OCI-M2 (cell line): ENCODE measurements around the gene ADRA2B.
"Not testable (repeated sequence)": the region's sequence is repeated elsewhere in the genome, so short reads cannot be mapped to it uniquely, and the experiment has no call there.

Experiments
- DNase-seq: peaks from one replicate; lab custom pipeline; 2025; ENCODE audit not compliant: unreplicated experiment; lab: John Stamatoyannopoulos, UW

Gene ADRA2B

GRCh38 chr2:96116424-96116878 is at the start of gene ADRA2B:
Gene ADRA2B, minus strand, starts transcription at chr2:96116571. Its CDS starts 422 bp downstream, at chr2:96116149.
- DNase-seq: no peak

GRCh38 chr2:96164459-96165184 is 48.3 kb upstream of the ADRA2B start:
- DNase-seq: no peak

GRCh38 chr2:96163768-96164429 is 47.5 kb upstream of the ADRA2B start:
- DNase-seq: no peak

- no peak for DNase-seq
Measured at GRCh38 chr2:96163415-96163767, 47.0 kb upstream of the ADRA2B start.

GRCh38 chr2:96161898-96162297 is 45.5 kb upstream of the ADRA2B start:
- DNase-seq: no peak

- not testable (repeated sequence) for DNase-seq
Measured at GRCh38 chr2:96160366-96160765, 44.0 kb upstream of the ADRA2B start.

- no peak for DNase-seq
Measured at GRCh38 chr2:96159084-96159830, 42.9 kb upstream of the ADRA2B start.

GRCh38 chr2:96158554-96158940 is 42.2 kb upstream of the ADRA2B start:
- no peak for DNase-seq

GRCh38 chr2:96157649-96158553 is 41.5 kb upstream of the ADRA2B start:
- DNase-seq: no peak

GRCh38 chr2:96156926-96157648 is 40.7 kb upstream of the ADRA2B start:
- DNase-seq: no peak

- no peak for DNase-seq
Measured at GRCh38 chr2:96156011-96156820, 39.8 kb upstream of the ADRA2B start.

- no peak for DNase-seq
Measured at GRCh38 chr2:96154506-96155380, 38.4 kb upstream of the ADRA2B start.

- no peak for DNase-seq
Measured at GRCh38 chr2:96153991-96154431, 37.6 kb upstream of the ADRA2B start.

GRCh38 chr2:96153291-96153713 is 36.9 kb upstream of the ADRA2B start:
- DNase-seq: no peak

GRCh38 chr2:96152304-96153161 is 36.2 kb upstream of the ADRA2B start:
- no peak for DNase-seq

GRCh38 chr2:96151595-96152303 is 35.4 kb upstream of the ADRA2B start:
- no peak for DNase-seq
